AG09309 (cell line): ENCODE measurements around the gene C15orf62.
A peak's percentile ranks its signal among the peaks of the same experiment; 100 is the strongest.

ENCODE experiments used
- DNase-seq: peaks from one replicate; pipeline ENCODE4 v3.0.0-alpha.2; 2010; ENCODE audit warnings: low read depth
- H3K4me3 ChIP-seq: 2 replicates; pipeline ENCODE4 v1.5.1; 2011; ENCODE audit warnings: mild to moderate bottlenecking, low read depth, low read length, moderate library complexity; ENCODE audit not compliant: control insufficient read depth
- CTCF ChIP-seq: IDR thresholded peaks from 2 replicates; pipeline ENCODE4 v1.5.1; 2011; ENCODE audit warnings: mild to moderate bottlenecking, low read depth, low read length, inconsistent platforms; ENCODE audit not compliant: insufficient read depth, control insufficient read depth; ENCODE audit errors: missing control alignments

C15orf62 gene

GRCh38 chr15:40806672-40807027, 36.9 kb downstream of the C15orf62 start:
- peak overlapping the region; percentile 72 for H3K4me3 ChIP-seq
- DNase-seq: no peak
- TF ChIP-seq CTCF: no peak

DNA sequence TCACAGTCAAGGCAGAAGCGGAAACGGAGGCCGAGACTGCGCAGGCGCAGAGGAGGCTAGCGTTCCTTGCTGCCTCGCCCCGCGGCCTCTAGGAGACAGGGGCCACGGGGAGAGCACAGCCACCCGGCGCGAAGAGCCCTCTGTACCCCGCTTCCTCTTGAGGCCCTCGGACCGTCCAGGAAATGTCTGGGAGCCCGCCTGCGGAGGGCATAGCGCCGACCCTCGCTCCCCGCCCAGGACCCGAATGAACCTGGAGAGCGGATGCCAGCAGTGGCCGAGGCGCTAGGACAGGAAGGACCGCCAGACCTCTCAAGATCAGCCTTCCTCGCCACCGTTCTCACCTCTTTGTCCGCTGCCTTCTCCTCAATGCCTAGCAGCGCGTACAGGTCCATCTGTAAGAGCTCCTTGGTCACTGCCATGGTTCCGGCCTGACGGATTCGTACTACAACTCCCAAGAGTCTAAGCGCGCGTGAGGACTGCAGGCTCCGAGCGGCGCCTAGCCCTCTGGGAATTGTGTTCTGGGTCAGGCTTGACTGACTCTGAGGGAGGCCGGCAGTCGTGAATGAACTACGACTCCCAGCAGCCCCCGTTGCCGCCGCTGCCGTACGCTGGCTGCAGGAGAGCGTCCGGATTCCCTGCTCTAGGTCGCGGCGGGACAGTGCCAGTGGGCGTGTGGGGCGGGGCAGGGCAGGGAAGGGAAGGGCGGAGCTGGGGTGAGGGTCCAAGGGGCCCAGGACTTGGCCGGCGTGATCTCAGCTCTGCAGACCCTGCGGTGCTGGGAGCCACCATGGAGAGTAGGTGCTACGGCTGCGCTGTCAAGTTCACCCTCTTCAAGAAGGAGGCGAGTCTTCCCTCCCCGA, 37.5 kb downstream of the C15orf62 start, which contains the start of the genes DNAJC17 and ZFYVE19:
TSS of gene DNAJC17 (minus strand) at position 446 of the 860 bp plus-strand sequence. CDS start at position 419, 27 bp downstream.
TSS of gene ZFYVE19 (plus strand) at position 62 of the 860 bp plus-strand sequence. CDS start at position 563, 501 bp downstream.
- DNase-seq: peak; percentile 90
- TF ChIP-seq CTCF: no peak

DNA sequence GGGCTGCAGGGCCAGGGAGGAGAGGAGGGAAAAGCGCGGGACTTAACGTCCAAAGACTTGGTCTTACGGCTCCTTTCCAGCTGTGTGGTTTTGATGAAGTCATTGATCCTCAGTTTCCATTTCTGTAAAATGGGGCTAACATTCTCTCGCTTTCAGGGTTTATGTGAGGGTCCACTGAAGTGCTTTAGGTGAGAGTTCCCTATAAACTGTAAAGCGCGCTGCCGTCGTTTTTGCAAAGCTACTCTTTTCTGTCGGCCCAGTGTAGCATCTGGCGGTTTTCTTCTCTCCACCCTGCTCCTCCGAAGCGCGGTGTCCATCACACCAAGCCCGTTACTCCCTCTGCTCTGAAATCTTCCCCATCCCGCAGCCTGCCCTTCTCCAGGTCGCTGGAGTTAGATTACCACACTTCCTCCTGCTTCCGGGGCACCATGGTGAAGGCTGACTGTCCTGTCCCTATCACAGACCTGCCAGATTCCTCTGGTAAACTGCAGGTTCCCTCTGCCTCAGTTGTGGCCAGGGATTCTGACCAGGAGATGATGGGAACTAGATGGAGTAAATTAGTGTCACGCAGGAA, 38.2 kb downstream of the C15orf62 start:
- no peak for TF ChIP-seq CTCF
- DNase-seq: no peak
- peak overlapping the region; percentile 72 for H3K4me3 ChIP-seq

More for the DNA sequence above, 37.5 kb downstream of the C15orf62 start, which contains the start of the genes DNAJC17 and ZFYVE19:
- H3K4me3 ChIP-seq: peak within 1 kb of the TSS; percentile 72

DNA sequence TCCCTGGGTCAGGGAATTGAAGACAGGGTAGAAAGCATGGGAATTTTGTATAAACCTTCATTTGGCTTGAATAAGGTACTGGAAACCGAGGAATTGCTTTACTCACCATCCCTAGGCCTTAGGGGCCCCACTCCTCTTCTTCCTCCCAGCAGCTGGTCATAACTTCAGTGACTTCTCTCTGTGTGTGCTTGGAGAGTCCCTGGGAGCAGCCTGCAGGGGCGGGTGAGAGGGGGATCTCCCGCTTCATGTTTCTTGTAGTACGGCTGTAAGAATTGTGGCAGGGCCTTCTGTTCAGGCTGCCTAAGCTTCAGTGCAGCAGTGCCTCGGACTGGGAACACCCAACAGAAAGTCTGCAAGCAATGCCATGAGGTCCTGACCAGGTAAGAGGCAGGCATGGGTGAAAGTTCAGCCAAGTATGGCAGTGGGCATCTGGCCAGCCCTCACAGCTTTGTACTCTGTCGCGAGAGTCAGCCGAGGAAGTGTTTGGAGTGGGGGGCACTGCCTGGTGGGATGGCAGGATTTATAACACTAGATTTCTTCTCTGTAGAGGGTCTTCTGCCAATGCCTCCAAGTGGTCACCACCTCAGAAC, 39.2 kb downstream of the C15orf62 start:
- TF ChIP-seq CTCF: no peak
- no peak overlapping the region for H3K4me3 ChIP-seq
- DNase-seq: no peak

GRCh38 chr15:40812721-40813425, 43.1 kb downstream of the C15orf62 start:
- no peak for TF ChIP-seq CTCF
- DNase-seq: no peak
- H3K4me3 ChIP-seq: no peak overlapping the region

DNA sequence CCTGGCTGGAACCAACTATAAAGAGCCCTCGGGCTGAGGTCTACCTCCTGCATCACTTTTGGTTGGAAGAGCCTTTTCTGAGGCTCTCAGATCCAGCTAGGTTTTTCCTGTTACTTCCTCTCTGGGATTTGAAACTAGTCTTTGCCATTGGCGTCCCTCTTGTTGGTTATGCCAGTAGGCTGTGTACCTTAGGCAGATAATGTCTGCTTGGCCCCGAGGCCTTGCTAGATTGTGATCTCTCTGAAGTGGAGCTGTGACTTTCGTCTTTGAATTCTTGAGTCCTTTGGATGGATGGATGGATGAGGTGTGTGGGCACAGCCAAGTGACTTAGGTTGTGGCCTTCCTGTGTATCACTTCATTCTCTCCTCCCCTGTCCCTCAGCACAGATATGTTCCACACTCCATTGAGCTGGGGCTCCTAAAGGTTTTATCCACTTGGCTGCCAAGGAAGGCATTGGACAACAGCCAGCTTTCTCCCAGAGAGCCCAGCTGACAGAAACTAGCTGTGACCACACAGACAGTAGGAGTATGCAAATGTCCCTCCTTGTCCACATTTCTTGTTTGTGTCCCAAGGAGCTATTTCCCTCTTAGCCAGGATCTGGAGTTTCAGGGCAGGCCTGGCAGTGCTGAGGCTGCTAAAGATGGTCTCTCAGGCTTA, 45.4 kb downstream of the C15orf62 start:
- TF ChIP-seq CTCF: no peak
- no peak for DNase-seq
- H3K4me3 ChIP-seq: no peak overlapping the region
